ENCODE results near the gene XRCC3.

GRCh38 chr14:103735815-103736545, 20.7 kb upstream of the XRCC3 start:
- TF ChIP-seq EZH2 (IDR thresholded peaks at IDR 0.05; ENCODE audit: insufficient read depth, poor library complexity, severe bottlenecking): no peak
- TF ChIP-seq EZH2phosphoT487 (IDR thresholded peaks at IDR 0.05; ENCODE audit: insufficient read depth, low read depth): no peak
